ENCODE measurements around the gene NEXMIF. TPM values are rescaled to one million over a fixed set of nuclear protein-coding genes. Genes with fewer than 3 reads are reported as not detected.

NEXMIF gene
- total and polyA plus RNA-seq, 2 of the 8 experiments (the other 6 are each of a cell fraction or from before 2014, with no cell fraction given): 0.18 to 0.73 TPM

- Histone ChIP-seq H3K4me2 (ENCODE audit: insufficient read depth in 1 of 2, low read depth in 2 of 2, low read length in 2 of 2) (no peak overlapping the region), H3K23me2 (ENCODE audit: low read depth, low read length) (no peaks in the 10 kb centered on the region), H3K4ac (replicated peaks; ENCODE audit: insufficient read length, low read depth, low read length) (no peak overlapping the region), H2BK120ac (replicated peaks; ENCODE audit: low read depth, low read length) (no peak overlapping the region), H3K36me3 (ENCODE audit: control insufficient read depth in 2 of 4, insufficient read depth in 4 of 4, low read length in 3 of 4) (no peaks in the 10 kb centered on the region), H3K79me1 (ENCODE audit: low read depth, low read length) (no peaks in the 10 kb centered on the region), H3K18ac (ENCODE audit: extremely low read depth, low read length) (no peak overlapping the region), H2AK5ac (ENCODE audit: low read depth, low read length) (no peak overlapping the region), H2AFZ (ENCODE audit: low read length) (no peak overlapping the region), H3K27ac (ENCODE audit: low read depth, low read length) (no peak overlapping the region), H2BK15ac (ENCODE audit: low read length) (no peak overlapping the region), H4K8ac (ENCODE audit: extremely low read depth, insufficient read depth, low read length) (no peak overlapping the region), H4K20me1 (replicated peaks in 1 of 2; ENCODE audit: control insufficient read depth in 1 of 2, insufficient read depth in 2 of 2, low read length in 2 of 2) (no peaks in the 10 kb centered on the region), H4K91ac (replicated peaks; ENCODE audit: insufficient read length, low read length) (no peak overlapping the region), H3K79me2 (ENCODE audit: control insufficient read depth in 1 of 2, insufficient read depth in 2 of 2, low read length in 2 of 2) (no peaks in the 10 kb centered on the region), H3K4me3 (ENCODE audit: extremely low read depth in 1 of 4, insufficient read depth in 2 of 4, low read depth in 3 of 4, low read length in 4 of 4) (no peak overlapping the region), H2BK5ac (ENCODE audit: low read depth, low read length) (no peak overlapping the region), H2BK20ac (ENCODE audit: low read length) (no peak overlapping the region), H3K14ac (ENCODE audit: insufficient read length) (no peak overlapping the region), H3K56ac (replicated peaks; ENCODE audit: insufficient read length, low read depth, low read length) (no peak overlapping the region), H3K23ac (ENCODE audit: insufficient read length) (no peak overlapping the region), H2BK12ac (ENCODE audit: low read depth, low read length) (no peak overlapping the region), H3K27me3 (replicated peaks in 1 of 4; ENCODE audit: control insufficient read depth in 3 of 4, extremely low read depth in 1 of 4, insufficient read depth in 3 of 4, low read length in 3 of 4) (no peaks in the 10 kb centered on the region), H3K4me1 (replicated peaks in 1 of 4; ENCODE audit: control insufficient read depth in 3 of 4, insufficient read depth in 4 of 4, low read length in 3 of 4) (no peaks in the 10 kb centered on the region), H3K9me3 (ENCODE audit: insufficient read depth in 2 of 2, low read depth in 1 of 2, low read length in 1 of 2) (peaks cover 5 to 24% of the 10 kb centered on the region in 2 experiments; a peak in 2 of 4 replicates), H4K5ac (ENCODE audit: insufficient read length, low read depth, low read length) (no peak overlapping the region), H3K9ac (replicated peaks in 1 of 4; ENCODE audit: extremely low read depth in 1 of 4, low read depth in 3 of 4, low read length in 3 of 4) (no peak overlapping the region)
- POLR2A ChIA-PET (ENCODE audit: partially characterized antibody): no interaction called here
- WGBS, 2 experiments (ENCODE audit: extremely low coverage in 1 of 2, insufficient coverage in 1 of 2, insufficient read length in 1 of 2, insufficient replicate concordance in 2 of 2, low coverage in 1 of 2, low lambda C conversion rate in 2 of 2, missing lambda C conversion rate in 1 of 2): 67% methylated on average over 2 of the region's 2 CpGs; no CpG with 5 or more reads in 1 of the 2 experiments
- peak; percentile 98 for FAIRE-seq
- CTCF ChIA-PET (ENCODE audit: partially characterized antibody): no interaction called here
- TF ChIP-seq POU5F1 (IDR thresholded peaks at IDR 0.05; ENCODE audit: low read depth, low read length) (peak; percentile 60; the same call in 1 of the 2 replicates), CTBP2 (IDR thresholded peaks at IDR 0.05; ENCODE audit: borderline replicate concordance, insufficient read depth, insufficient read length, low read length) (no peak), SP2 (IDR thresholded peaks at IDR 0.05; ENCODE audit: low read length) (no peak), ATF3 (IDR thresholded peaks at IDR 0.05; ENCODE audit: insufficient read depth, low read depth, low read length) (no peak), TCF12 (IDR thresholded peaks at IDR 0.05; ENCODE audit: low read depth, low read length) (0 out of 2 replicates have a peak, but pooled peaks have one; percentile 19), YY1 (IDR thresholded peaks at IDR 0.05; ENCODE audit: low read depth, low read length) (peak; percentile 25; the same call in 1 of the 2 replicates), SAP30 (IDR thresholded peaks at IDR 0.05; ENCODE audit: insufficient read depth, insufficient replicate concordance, low read length) (no peak)
- DNase-seq (ENCODE audit: low read depth in 1 of 2, low spot score in 2 of 2): no peak
These were observed 72.0 kb downstream of the NEXMIF start for GRCh38 chrX:74853255-74853654.
